Progenitor cell of endocrine pancreas (in vitro differentiated cells): ENCODE data around the gene CARS2. TPM values are rescaled to one million over a fixed set of nuclear protein-coding genes. Genes with fewer than 3 reads are reported as not detected.

ENCODE experiments used
- DNase-seq: peaks from one replicate; pipeline ENCODE4 v3.0.0; 2021; ENCODE audit warnings: low spot score; ENCODE audit not compliant: unreplicated experiment
- H3K27ac Mint-ChIP-seq: 2 replicates; pipeline ENCODE4 v1.8.0; 2021; ENCODE audit warnings: mild to moderate bottlenecking, moderate library complexity, mixed read lengths
- H3K27me3 Mint-ChIP-seq: 2 replicates; pipeline ENCODE4 v1.8.0; 2021; ENCODE audit warnings: mixed read lengths
- H3K36me3 Mint-ChIP-seq: 2 replicates; pipeline ENCODE4 v1.8.0; 2022; ENCODE audit warnings: mixed read lengths; ENCODE audit not compliant: insufficient read depth
- H3K4me1 Mint-ChIP-seq: 2 replicates; pipeline ENCODE4 v1.8.0; 2021; ENCODE audit warnings: low read depth, mixed read lengths
- H3K4me3 Mint-ChIP-seq: 2 replicates; pipeline ENCODE4 v1.8.0; 2021; ENCODE audit warnings: low read depth, mild to moderate bottlenecking, moderate library complexity, mixed read lengths
- H3K9me3 Mint-ChIP-seq: 2 replicates; pipeline ENCODE4 v1.8.0; 2021; ENCODE audit warnings: low read depth, mixed read lengths
- long read RNA-seq: library from polyadenylated mRNA; unstranded; transcript quantifications from one replicate; pipeline ENCODE4 v2.0.0, GENCODE V29; 2020
- total RNA-seq: library from RNA; stranded (reverse); gene quantifications from 2 replicates; pipeline ENCODE4 v1.2.1, GENCODE V29; 2021
- TF ChIP-seq, protein P1 (sequence below): fragments of 200-600 bp; sonication (generic); IDR thresholded peaks from one replicate; pipeline ENCODE4 v1.5.0; 2021; ENCODE audit warnings: antibody characterized with exemption, mild to moderate bottlenecking; ENCODE audit not compliant: unreplicated experiment

The CARS2 gene, protein sequence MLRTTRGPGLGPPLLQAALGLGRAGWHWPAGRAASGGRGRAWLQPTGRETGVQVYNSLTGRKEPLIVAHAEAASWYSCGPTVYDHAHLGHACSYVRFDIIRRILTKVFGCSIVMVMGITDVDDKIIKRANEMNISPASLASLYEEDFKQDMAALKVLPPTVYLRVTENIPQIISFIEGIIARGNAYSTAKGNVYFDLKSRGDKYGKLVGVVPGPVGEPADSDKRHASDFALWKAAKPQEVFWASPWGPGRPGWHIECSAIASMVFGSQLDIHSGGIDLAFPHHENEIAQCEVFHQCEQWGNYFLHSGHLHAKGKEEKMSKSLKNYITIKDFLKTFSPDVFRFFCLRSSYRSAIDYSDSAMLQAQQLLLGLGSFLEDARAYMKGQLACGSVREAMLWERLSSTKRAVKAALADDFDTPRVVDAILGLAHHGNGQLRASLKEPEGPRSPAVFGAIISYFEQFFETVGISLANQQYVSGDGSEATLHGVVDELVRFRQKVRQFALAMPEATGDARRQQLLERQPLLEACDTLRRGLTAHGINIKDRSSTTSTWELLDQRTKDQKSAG
- total RNA-seq: 90.4 and 92.4 TPM in 2 replicates
- long read RNA-seq, partial matches to known transcripts: 3 of 21 reads
- long read RNA-seq, other reads (novel, unspliced or antisense): 18 of 21 reads

DNA sequence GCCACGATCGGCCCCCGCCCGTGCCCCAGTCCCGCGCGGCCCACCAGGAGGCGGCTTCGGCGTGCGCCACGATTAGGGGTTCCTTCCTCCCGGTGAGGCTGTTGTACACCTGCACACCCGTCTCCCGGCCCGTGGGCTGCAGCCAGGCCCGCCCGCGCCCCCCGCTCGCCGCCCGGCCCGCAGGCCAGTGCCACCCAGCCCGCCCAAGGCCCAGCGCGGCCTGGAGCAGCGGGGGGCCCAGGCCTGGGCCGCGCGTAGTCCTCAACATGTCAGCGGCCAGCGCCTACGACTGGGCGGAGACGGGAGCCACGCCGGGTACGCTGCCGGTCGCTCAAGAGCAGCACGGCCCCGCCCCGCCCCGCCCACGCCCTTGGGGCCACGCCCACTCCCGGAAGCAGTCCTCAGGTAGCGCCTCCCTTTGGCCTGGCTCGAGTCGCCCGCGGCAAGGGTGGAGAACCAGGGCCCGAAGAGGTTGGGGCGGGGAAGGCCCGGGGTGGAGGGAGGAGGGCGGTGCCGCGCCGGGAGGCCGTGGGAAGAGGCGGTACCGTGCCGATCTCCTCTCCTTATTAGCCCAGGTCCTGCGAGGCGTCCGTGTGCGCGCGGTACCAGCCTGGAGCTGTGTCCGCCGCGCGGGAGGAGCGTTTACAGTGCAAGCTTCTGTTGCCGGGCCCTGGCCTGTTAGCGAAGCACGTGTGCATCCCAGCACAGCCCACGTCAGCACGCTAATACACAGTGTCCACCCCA is at the start of gene CARS2:
Gene CARS2, minus strand, starts transcription at position 291 of the 744 bp plus-strand sequence. Its CDS starts 23 bp downstream, at position 268.
- peak; percentile 92 for DNase-seq
- Mint-ChIP-seq H3K4me3 (peak within 1 kb of the TSS; percentile 90), H3K27me3 (no peaks in the 10 kb centered on the region), H3K9me3 (no peaks in the 10 kb centered on the region), H3K36me3 (peaks cover 9% of the 10 kb centered on the region), H3K27ac (peak within 1 kb of the TSS; percentile 91), H3K4me1 (peaks cover 29% of the 10 kb centered on the region)
- TF ChIP-seq, protein P1, sequence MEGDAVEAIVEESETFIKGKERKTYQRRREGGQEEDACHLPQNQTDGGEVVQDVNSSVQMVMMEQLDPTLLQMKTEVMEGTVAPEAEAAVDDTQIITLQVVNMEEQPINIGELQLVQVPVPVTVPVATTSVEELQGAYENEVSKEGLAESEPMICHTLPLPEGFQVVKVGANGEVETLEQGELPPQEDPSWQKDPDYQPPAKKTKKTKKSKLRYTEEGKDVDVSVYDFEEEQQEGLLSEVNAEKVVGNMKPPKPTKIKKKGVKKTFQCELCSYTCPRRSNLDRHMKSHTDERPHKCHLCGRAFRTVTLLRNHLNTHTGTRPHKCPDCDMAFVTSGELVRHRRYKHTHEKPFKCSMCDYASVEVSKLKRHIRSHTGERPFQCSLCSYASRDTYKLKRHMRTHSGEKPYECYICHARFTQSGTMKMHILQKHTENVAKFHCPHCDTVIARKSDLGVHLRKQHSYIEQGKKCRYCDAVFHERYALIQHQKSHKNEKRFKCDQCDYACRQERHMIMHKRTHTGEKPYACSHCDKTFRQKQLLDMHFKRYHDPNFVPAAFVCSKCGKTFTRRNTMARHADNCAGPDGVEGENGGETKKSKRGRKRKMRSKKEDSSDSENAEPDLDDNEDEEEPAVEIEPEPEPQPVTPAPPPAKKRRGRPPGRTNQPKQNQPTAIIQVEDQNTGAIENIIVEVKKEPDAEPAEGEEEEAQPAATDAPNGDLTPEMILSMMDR: peak; percentile 14

DNA sequence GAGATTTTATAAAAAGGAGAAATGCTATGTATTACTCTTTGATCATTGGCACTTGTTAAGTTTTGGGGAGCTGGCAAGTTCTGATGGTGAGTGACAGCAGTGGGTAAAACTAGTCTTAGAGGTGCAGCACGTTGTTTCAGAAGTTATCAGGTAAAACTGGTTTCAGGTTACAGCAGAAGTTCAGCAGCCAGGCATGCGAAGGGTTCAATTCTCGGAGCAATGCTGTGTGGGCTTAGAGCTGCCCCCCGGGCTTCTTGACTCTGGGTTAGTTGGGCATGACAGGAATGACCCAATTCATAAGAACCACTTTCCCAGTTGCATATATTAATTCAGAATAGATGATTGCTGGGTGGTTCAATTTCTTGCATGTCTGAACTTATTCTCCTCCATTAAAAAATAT is 42.4 kb upstream of the CARS2 start:
- no peak overlapping the region for H3K4me3 Mint-ChIP-seq
- peaks cover 16% of the 10 kb centered on the region for H3K9me3 Mint-ChIP-seq
- TF ChIP-seq, protein P1: no peak
- H3K4me1 Mint-ChIP-seq: peaks cover 24% of the 10 kb centered on the region
- DNase-seq: no peak
- peaks cover 11% of the 10 kb centered on the region for H3K36me3 Mint-ChIP-seq
- H3K27me3 Mint-ChIP-seq: no peaks in the 10 kb centered on the region
- H3K27ac Mint-ChIP-seq: no peak overlapping the region

DNA sequence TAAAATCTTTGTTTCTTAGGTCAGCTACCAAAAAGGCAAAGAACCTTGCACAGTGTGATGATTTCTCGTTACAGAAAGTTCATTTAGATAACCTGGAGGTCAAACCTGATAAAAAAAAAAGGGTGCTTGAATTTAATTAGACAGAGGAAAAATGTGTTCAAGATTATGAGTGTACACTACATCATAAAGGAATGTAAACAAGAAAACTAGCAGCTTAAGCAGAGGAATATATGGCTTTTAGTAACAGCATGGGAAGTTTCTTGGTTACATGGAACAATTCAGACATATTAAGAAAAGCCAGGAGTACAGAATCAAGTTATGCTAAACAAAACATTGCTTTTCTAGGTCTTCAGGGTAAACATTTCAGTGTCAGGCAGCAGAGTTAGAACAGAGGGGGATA is 40.5 kb upstream of the CARS2 start:
- DNase-seq: no peak

DNA sequence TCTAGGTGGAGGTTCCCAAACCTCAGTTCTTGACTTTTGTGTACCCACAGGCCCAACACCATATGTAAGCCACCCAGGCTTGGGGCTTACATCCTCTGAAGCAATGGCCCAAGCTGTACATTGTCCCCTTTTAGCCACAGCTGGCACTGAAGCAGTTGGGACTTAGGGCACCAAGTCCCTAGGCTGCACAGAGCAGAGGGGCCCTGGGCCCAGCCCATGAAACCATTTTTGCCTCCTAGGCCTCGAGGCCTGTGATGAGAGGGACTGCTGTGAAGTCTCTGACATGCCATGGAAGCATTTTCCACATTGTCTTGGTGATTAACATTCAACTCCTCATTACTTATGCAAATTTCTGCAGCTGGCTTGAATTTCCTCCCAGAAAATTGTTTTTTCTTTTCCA is 37.8 kb upstream of the CARS2 start:
- no peak overlapping the region for H3K27ac Mint-ChIP-seq
- TF ChIP-seq, protein P1: no peak
- no peaks in the 10 kb centered on the region for H3K27me3 Mint-ChIP-seq
- H3K4me3 Mint-ChIP-seq: no peak overlapping the region
- H3K9me3 Mint-ChIP-seq: peaks cover 21% of the 10 kb centered on the region
- H3K36me3 Mint-ChIP-seq: peaks cover 6% of the 10 kb centered on the region
- DNase-seq: no peak
- peaks cover 24% of the 10 kb centered on the region for H3K4me1 Mint-ChIP-seq

More for the DNA sequence above, 40.5 kb upstream of the CARS2 start:
- Mint-ChIP-seq H3K36me3 (peaks cover 12% of the 10 kb centered on the region), H3K4me1 (peaks cover 24% of the 10 kb centered on the region), H3K27me3 (no peaks in the 10 kb centered on the region), H3K9me3 (peaks cover 19% of the 10 kb centered on the region), H3K27ac (peak overlapping the region; percentile 3), H3K4me3 (no peak overlapping the region)
- TF ChIP-seq, protein P1: no peak

DNA sequence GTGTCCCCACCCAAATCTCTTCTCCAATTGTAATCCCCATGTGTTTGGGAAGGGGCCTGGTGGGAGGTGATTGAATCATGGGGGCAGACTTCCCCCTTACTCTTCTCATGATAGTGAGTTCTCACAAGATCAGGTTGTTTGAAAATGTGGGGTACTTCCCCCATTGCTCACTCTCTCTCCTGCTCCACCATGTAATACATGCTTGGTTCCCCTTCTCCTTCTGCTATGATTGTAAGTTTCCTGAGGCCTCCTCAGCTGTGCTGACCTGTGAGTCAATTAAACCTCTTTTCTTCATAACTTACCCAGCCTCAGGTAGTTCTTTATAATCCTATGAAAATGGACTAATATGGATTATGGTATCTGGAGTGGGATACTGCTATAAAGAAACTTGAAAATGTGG is 31.6 kb upstream of the CARS2 start:
- no peaks in the 10 kb centered on the region for H3K4me1 Mint-ChIP-seq
- peaks cover 2% of the 10 kb centered on the region for H3K36me3 Mint-ChIP-seq
- H3K9me3 Mint-ChIP-seq: peaks cover 24% of the 10 kb centered on the region
- no peak overlapping the region for H3K27ac Mint-ChIP-seq
- DNase-seq: no peak
- TF ChIP-seq, protein P1: no peak
- H3K27me3 Mint-ChIP-seq: no peaks in the 10 kb centered on the region
- no peak overlapping the region for H3K4me3 Mint-ChIP-seq
